Stimulated activated naive CD8-positive, alpha-beta T cell treated with anti-CD3 and anti-CD28 coated beads, Interleukin-15, amount 100 ng/mL, for 72 hours (primary cell): Measurements from ENCODE around the gene C1QTNF5.

Source experiments
- ATAC-seq: fragments of 150-1000 bp; cut with Tn5 transposase; 2 replicates; pipeline ENCODE4 v1.10.0; 2021; ENCODE audit warnings: mild to moderate bottlenecking, moderate library complexity
- DNase-seq, 2 donors: peaks; one replicate each; pipeline ENCODE4 v3.0.0; 2021 to 2022
- H3K27ac Mint-ChIP-seq, 2 donors: one replicate each; pipeline ENCODE4 v1.8.0; 2022; ENCODE audit warnings: mild to moderate bottlenecking in 2 of 2, mixed read lengths in 2 of 2, moderate library complexity in 2 of 2
- H3K27me3 Mint-ChIP-seq: one replicate; pipeline ENCODE4 v1.8.0; 2022; ENCODE audit warnings: mixed read lengths
- H3K4me1 Mint-ChIP-seq: one replicate; pipeline ENCODE4 v1.8.0; 2022; ENCODE audit warnings: mild to moderate bottlenecking, mixed read lengths
- H3K4me3 Mint-ChIP-seq, 2 donors: one replicate each; pipeline ENCODE4 v1.8.0; 2022; ENCODE audit warnings: mild to moderate bottlenecking in 2 of 2, mixed read lengths in 2 of 2, moderate library complexity in 1 of 2
- H3K9me3 Mint-ChIP-seq, 2 donors: one replicate each; pipeline ENCODE4 v1.8.0; 2022; ENCODE audit warnings: mixed read lengths in 2 of 2

The C1QTNF5 gene

GRCh38 chr11:119336744-119337469, 3.8 kb downstream of the C1QTNF5 start:
- H3K27me3 Mint-ChIP-seq, result peaks cover 32% of the 10 kb centered on the region
- H3K27ac Mint-ChIP-seq, result peak overlapping the region in 1 of 2 donors; percentile 19
- H3K9me3 Mint-ChIP-seq, result no peaks in the 10 kb centered on the region
- H3K4me3 Mint-ChIP-seq, result peak overlapping the region in 1 of 2 donors; percentile 57
- ATAC-seq, result no peak
- DNase-seq, result no peak
- H3K4me1 Mint-ChIP-seq, result peaks cover 76% of the 10 kb centered on the region

DNA sequence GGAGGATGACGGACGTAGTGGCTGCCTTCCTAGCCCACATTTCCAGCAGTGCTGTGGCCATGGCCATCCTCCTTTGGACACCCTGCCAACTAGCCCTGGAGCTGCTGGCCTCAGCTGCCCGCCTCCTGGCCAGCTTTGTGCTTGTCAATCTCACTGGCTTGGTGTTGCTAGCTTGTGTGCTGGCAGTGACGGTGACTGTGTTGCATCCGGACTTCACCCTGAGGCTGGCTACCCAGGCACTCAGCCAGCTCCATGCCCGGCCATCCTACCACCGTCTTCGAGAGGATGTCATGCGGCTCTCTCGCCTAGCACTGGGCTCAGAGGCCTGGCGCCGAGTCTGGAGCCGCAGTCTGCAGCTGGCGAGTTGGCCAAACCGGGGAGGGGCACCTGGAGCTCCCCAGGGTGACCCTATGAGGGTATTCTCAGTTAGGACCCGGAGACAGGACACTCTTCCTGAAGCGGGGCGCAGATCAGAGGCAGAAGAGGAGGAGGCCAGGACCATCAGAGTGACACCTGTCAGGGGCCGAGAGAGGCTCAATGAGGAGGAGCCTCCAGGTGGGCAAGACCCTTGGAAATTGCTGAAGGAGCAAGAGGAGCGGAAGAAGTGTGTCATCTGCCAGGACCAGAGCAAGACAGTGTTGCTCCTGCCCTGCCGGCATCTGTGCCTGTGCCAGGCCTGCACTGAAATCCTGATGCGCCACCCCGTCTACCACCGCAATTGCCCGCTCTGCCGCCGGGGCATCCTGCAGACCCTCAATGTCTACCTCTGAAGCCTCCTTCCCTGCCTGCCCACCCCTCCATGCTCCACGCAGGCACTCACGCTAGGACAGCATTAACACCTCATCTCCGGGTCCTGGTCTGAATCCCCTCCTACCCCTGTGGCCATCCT, 4.8 kb downstream of the C1QTNF5 start:
- ATAC-seq, result no peak
- H3K4me3 Mint-ChIP-seq, result peak overlapping the region; percentile 95 to 99

DNA sequence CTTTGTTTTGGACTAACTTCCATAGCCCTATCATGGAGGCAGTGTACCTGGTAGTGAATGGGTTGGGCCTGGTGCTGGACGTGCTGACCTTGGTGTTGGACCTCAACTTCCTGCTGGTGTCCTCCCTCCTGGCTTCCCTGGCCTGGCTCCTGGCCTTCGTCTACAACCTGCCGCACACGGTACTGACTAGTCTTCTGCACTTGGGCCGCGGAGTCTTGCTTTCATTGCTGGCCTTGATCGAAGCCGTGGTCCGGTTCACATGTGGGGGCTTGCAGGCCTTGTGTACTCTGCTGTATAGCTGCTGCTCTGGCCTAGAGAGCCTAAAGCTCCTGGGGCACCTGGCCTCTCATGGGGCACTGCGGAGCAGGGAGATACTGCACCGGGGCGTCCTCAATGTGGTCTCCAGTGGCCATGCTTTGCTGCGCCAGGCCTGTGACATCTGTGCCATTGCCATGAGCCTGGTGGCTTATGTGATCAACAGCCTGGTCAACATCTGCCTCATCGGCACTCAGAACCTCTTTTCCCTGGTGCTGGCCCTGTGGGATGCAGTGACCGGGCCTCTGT, 5.5 kb downstream of the C1QTNF5 start:
- Mint-ChIP-seq H3K9me3 (no peaks in the 10 kb centered on the region), H3K4me3 (peak overlapping the region; percentile 95 to 99), H3K27me3 (peaks cover 16% of the 10 kb centered on the region), H3K27ac (peak overlapping the region; percentile 98 to 99), H3K4me1 (peaks cover 62% of the 10 kb centered on the region)
- ATAC-seq, result no peak
- DNase-seq, result no peak

More for the DNA sequence above, 4.8 kb downstream of the C1QTNF5 start:
- H3K27me3 Mint-ChIP-seq, result peaks cover 21% of the 10 kb centered on the region
- peak overlapping the region in 1 of 2 donors; percentile 99 for H3K27ac Mint-ChIP-seq
- no peak for DNase-seq
- no peaks in the 10 kb centered on the region for H3K9me3 Mint-ChIP-seq
- H3K4me1 Mint-ChIP-seq, result peaks cover 66% of the 10 kb centered on the region

DNA sequence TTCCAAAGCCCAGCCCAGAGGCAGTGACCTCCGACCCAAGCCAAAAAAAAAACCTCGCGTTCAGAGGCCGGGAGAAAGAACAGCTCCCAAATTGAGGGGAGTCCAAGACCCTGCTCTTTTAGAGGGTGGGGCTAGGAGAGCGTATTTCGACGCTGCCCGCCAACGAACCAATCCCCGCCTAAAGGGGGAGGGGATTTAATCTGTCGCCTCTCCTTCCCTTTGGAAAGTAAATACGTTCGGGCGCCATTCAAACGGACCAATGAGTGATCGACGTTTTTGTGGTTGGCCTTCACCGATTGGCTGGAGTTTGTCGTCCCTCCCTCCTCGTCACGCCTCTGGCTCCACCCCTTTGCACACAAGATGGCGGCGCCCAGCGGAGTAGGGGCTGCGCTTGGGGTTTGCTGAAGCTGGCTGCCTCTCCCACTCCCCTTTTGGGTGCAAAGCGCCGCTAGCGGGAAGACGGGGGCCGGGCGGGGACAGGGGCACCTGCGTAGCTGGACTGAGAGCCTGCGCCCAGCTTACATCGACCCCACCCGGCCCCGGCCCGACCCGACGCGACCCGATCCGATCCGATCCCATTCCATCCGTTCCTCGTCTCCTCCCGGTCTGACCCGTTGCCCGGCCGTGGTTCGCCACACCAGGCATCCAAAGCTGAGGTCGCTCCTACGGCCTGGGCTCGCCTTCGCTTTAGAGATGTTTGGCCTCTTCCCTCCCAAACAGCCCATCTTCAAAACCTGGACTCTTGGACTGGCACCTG, 6.3 kb downstream of the C1QTNF5 start, which contains the start of gene RNF26:
Gene RNF26 (plus strand): TSS at position 354 of the 757 bp plus-strand sequence. CDS start 596 bp downstream, outside the sequence.
- Mint-ChIP-seq H3K27ac (peak within 1 kb of the TSS; percentile 98 to 99), H3K9me3 (no peaks in the 10 kb centered on the region), H3K27me3 (peaks cover 12% of the 10 kb centered on the region), H3K4me1 (peaks cover 61% of the 10 kb centered on the region), H3K4me3 (peak within 1 kb of the TSS; percentile 95 to 99)
- DNase-seq (peak; percentile 90 to 94), ATAC-seq (peak; percentile 92)

DNA sequence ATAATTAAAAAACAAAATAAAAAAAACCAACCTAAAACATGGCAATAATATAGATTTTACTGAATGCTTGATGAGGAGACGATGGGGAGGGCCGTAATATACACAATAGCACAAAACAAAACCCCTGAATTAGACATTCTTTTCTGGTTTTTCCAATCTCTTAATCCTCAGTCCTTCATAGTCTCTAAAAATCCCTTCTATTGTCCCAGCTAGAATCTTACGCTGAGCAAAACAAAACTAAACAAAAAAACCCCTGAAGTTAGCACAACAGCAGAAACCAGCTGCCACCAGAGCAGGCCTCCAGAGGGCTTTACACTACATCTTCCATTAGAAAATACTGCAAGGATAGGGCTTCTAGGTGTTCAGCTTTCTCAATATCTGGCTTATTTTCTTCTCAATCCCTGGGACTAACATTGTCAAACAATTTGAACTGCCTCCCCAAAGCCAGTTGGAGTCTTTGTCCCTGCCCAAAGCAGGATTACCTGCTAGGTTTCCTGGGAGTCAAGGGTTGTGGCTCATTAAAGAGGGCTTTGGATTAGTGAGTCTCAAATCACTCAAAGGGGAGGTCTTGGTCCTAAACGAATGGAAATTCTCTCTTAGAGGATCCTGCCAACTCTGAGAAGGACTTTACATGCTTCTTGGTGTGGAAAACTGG, 8.4 kb downstream of the C1QTNF5 start:
- Mint-ChIP-seq H3K4me3 (no peak overlapping the region), H3K4me1 (peaks cover 39% of the 10 kb centered on the region), H3K27ac (peak overlapping the region in 1 of 2 donors; percentile 21), H3K27me3 (no peaks in the 10 kb centered on the region), H3K9me3 (no peaks in the 10 kb centered on the region)
- no peak for ATAC-seq
- no peak for DNase-seq

DNA sequence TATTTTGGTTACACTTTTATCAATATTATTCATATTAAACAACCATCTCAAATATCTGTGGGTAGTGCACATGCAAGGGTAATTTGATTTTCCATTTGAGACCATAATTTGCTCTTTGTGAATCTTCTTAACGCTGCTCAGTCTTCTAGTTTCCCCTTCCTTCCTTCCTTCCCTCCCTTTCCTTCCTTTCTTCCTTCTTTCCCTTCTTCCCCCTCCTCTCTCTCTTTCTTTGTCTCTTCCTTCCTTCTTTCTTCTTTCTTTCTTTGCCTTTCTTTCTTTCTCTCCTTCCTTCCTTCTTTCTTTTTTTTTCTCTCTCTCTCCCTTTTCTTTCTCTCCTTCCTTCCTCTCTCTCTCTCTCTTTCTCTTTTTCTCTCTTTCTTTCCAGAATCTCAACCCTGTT, 10.4 kb downstream of the C1QTNF5 start:
- Mint-ChIP-seq H3K9me3 (no peaks in the 10 kb centered on the region), H3K4me3 (no peak overlapping the region), H3K4me1 (peaks cover 19% of the 10 kb centered on the region)

DNA sequence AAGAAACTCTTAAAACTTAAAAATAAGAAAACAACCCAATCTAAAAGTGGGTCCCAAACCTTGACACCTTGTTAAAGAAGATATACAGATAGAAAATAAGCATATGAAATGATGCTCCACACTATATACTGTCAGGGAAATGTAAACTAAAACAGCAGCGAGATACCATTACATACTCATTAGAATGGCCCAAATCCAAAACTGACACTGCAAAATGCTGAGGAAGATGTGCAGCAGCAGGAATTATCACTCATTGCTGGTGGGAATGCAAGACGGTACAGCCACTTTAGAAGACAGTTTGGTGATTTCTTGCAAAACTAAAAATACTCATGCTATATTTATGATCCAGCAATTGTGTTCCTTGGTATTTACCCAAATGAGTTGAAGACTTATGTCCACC, 11.4 kb downstream of the C1QTNF5 start:
- DNase-seq (no peak), ATAC-seq (no peak)
- Mint-ChIP-seq H3K9me3 (no peaks in the 10 kb centered on the region), H3K27me3 (no peaks in the 10 kb centered on the region), H3K4me1 (peaks cover 15% of the 10 kb centered on the region), H3K27ac (no peak overlapping the region), H3K4me3 (no peak overlapping the region)

More for the DNA sequence above, 10.4 kb downstream of the C1QTNF5 start:
- Mint-ChIP-seq H3K27ac (no peak overlapping the region), H3K27me3 (no peaks in the 10 kb centered on the region)
- DNase-seq (no peak), ATAC-seq (no peak)

- peaks cover 11% of the 10 kb centered on the region for H3K27me3 Mint-ChIP-seq
- DNase-seq (no peak), ATAC-seq (no peak)
- no peak overlapping the region for H3K27ac Mint-ChIP-seq
- H3K4me1 Mint-ChIP-seq, result peaks cover 37% of the 10 kb centered on the region
- no peak overlapping the region for H3K4me3 Mint-ChIP-seq
- H3K9me3 Mint-ChIP-seq, result no peaks in the 10 kb centered on the region
Observed at GRCh38 chr11:119324189-119324588, 16.5 kb downstream of the C1QTNF5 start.

GRCh38 chr11:119323532-119324033, 17.1 kb downstream of the C1QTNF5 start:
- Mint-ChIP-seq H3K4me3 (no peak overlapping the region), H3K9me3 (no peaks in the 10 kb centered on the region), H3K27ac (no peak overlapping the region), H3K27me3 (peaks cover 18% of the 10 kb centered on the region), H3K4me1 (peaks cover 43% of the 10 kb centered on the region)
- ATAC-seq, result no peak
- DNase-seq, result peak; percentile 75 to 79

DNA sequence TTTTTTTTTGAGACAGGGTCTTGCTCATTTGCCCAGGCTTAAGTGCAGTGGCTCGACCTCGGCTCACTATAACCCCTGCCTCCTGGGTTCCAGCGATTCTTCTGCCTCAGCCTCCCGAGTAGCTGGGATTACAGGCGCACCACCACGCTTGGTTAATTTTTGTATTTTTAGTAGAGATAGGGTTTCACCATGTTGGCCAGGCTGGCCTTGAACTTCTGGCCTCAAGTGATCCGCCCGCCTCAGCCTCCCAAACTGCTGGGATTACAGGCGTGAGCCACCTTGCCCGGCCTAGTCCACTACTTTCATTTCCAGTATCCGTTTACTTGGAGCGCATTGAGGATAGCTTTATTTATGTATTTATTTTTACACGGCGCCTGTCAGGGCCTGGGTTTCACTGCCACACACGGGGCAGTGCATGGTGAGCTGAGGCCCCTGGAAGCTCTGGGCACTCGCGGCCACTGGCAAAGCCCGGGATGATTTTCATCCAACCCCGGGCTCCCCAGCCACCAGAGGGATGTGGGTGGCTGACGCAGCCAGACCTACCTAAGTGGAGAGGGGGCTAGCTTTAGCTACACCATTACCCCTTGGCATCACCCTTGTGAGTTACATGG, 17.7 kb downstream of the C1QTNF5 start:
- peaks cover 46% of the 10 kb centered on the region for H3K4me1 Mint-ChIP-seq
- no peak overlapping the region for H3K27ac Mint-ChIP-seq
- DNase-seq (peak in 1 of 2 donors; percentile 6), ATAC-seq (no peak)
- H3K9me3 Mint-ChIP-seq, result no peaks in the 10 kb centered on the region
- peaks cover 23% of the 10 kb centered on the region for H3K27me3 Mint-ChIP-seq
- H3K4me3 Mint-ChIP-seq, result no peak overlapping the region

DNA sequence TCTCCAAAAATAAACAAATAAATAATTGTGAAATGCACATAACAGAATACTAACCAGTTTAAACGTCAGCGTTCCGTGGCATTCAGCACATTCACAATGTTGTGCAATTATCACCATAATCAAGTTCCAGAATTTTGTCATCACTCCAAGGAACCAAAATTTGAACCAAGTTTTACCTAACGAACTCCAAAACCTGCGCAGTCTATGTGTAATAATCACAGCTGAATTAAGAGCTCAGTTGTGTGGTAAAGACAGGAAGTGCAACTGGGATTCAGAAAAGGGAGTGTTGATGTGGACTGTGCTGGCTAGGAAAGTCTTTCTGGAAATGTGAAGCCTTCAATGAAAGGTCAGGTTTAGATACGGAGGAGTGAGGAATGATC, 18.3 kb downstream of the C1QTNF5 start:
- Mint-ChIP-seq H3K9me3 (no peaks in the 10 kb centered on the region), H3K27me3 (peaks cover 30% of the 10 kb centered on the region), H3K4me3 (no peak overlapping the region), H3K27ac (no peak overlapping the region), H3K4me1 (peaks cover 46% of the 10 kb centered on the region)
- DNase-seq (no peak), ATAC-seq (no peak)

GRCh38 chr11:119320776-119321524, 19.7 kb downstream of the C1QTNF5 start:
- Mint-ChIP-seq H3K4me1 (peaks cover 55% of the 10 kb centered on the region), H3K4me3 (peak overlapping the region; percentile 92 to 96), H3K27ac (peak overlapping the region; percentile 96 to 99), H3K9me3 (no peaks in the 10 kb centered on the region), H3K27me3 (peaks cover 40% of the 10 kb centered on the region)
- DNase-seq, result peak; percentile 78 to 83
- peak; percentile 80 for ATAC-seq

- DNase-seq (no peak), ATAC-seq (no peak)
- Mint-ChIP-seq H3K27me3 (peaks cover 46% of the 10 kb centered on the region), H3K4me1 (peaks cover 61% of the 10 kb centered on the region), H3K27ac (peak overlapping the region in 1 of 2 donors; percentile 2), H3K9me3 (no peaks in the 10 kb centered on the region), H3K4me3 (peak overlapping the region; percentile 72 to 75)
Observed at GRCh38 chr11:119320240-119320775, 20.4 kb downstream of the C1QTNF5 start.
